ENCODE data around the gene INPP5A. TPM values are rescaled to one million over a fixed set of nuclear protein-coding genes. Genes with fewer than 3 reads are reported as not detected.

The INPP5A gene
- total RNA-seq, 1 donor from 2014 or later: 45.2 TPM

DNA sequence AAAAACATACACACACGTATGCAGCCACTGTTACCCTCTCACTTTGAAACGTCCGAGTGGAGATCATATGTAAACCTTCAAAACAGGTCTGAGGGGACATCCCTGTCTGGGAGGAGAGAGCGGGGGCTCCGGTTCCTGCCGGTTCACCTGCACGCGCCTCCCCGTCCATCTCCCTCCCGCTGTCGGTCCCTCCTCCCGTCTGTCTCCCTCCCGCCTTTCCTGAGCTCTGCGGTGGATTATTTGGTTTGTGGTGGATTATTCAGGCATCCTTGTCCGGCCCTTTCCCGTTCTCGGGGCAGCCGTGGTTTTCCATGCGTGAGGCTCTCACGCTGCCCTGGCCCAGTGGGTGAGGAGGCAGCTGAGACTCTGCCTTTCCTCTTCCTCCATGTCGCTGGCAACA is 188.6 kb downstream of the INPP5A start:
- peaks cover 9% of the 10 kb centered on the region for H3K27me3 Mint-ChIP-seq (ENCODE audit: unreplicated experiment)

DNA sequence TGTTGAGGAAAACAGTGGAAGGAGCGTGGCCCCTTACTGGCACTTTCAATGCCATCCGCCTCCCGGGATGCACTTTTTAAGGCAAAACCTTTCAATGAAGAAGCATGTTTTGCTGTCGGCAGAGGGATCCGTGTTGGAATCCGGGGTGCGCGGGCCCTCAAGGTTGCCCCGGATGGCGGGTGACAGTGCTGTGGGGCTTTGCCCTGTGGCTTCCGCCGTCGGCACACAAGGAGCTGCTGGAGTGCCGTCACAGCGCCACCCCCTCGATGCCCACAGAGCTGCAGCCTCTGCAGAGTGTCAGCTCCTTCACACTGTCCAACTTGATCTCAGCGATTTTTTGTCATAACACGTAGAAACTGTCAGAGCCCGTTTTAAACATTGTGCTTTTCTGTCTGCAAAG is 189.4 kb downstream of the INPP5A start:
- H3K27ac Mint-ChIP-seq (ENCODE audit: unreplicated experiment): no peak overlapping the region
- H3K36me3 Mint-ChIP-seq (ENCODE audit: low read depth, unreplicated experiment): peaks cover 12% of the 10 kb centered on the region
- H3K4me1 Mint-ChIP-seq (ENCODE audit: unreplicated experiment): peaks cover 9% of the 10 kb centered on the region
- no peaks in the 10 kb centered on the region for H3K9me3 Mint-ChIP-seq (ENCODE audit: unreplicated experiment)
- TF ChIP-seq, protein P1, sequence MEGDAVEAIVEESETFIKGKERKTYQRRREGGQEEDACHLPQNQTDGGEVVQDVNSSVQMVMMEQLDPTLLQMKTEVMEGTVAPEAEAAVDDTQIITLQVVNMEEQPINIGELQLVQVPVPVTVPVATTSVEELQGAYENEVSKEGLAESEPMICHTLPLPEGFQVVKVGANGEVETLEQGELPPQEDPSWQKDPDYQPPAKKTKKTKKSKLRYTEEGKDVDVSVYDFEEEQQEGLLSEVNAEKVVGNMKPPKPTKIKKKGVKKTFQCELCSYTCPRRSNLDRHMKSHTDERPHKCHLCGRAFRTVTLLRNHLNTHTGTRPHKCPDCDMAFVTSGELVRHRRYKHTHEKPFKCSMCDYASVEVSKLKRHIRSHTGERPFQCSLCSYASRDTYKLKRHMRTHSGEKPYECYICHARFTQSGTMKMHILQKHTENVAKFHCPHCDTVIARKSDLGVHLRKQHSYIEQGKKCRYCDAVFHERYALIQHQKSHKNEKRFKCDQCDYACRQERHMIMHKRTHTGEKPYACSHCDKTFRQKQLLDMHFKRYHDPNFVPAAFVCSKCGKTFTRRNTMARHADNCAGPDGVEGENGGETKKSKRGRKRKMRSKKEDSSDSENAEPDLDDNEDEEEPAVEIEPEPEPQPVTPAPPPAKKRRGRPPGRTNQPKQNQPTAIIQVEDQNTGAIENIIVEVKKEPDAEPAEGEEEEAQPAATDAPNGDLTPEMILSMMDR (IDR thresholded peaks at IDR 0.05; ENCODE audit: unreplicated experiment): no peak
- H3K27me3 Mint-ChIP-seq (ENCODE audit: unreplicated experiment): peaks cover 10% of the 10 kb centered on the region
- H3K4me3 Mint-ChIP-seq (ENCODE audit: unreplicated experiment): no peak overlapping the region
- no peak for DNase-seq (ENCODE audit: low spot score)

More for the DNA sequence above, 188.6 kb downstream of the INPP5A start:
- H3K9me3 Mint-ChIP-seq (ENCODE audit: unreplicated experiment): no peaks in the 10 kb centered on the region
- H3K4me3 Mint-ChIP-seq (ENCODE audit: unreplicated experiment): no peak overlapping the region
- TF ChIP-seq, protein P1 (IDR thresholded peaks at IDR 0.05; ENCODE audit: unreplicated experiment): no peak
- H3K27ac Mint-ChIP-seq (ENCODE audit: unreplicated experiment): no peak overlapping the region
- no peak for DNase-seq (ENCODE audit: low spot score)
- H3K4me1 Mint-ChIP-seq (ENCODE audit: unreplicated experiment): peaks cover 9% of the 10 kb centered on the region
- H3K36me3 Mint-ChIP-seq (ENCODE audit: low read depth, unreplicated experiment): peaks cover 12% of the 10 kb centered on the region

DNA sequence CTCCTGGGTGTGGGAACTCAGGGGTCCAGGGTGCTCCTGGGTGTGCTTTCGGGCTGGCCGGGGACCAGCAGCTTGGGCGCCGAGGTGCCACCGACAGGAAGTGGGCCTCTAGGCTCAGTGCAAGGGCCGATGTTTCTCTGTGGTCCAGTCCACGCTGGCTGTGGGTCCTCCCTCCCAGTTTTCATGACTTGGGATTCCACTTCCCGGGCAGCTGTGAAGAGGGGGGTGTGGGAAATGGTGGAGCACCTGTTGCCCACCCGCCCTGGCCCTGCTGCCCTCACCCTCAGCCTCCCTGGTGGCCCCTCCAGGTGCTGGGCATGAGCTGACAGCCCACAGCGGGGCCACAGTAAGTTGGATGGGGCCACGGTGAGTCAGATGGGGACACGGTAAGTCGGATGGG is 189.8 kb downstream of the INPP5A start:
- Mint-ChIP-seq H3K9me3 (ENCODE audit: unreplicated experiment) (no peaks in the 10 kb centered on the region), H3K36me3 (ENCODE audit: low read depth, unreplicated experiment) (peaks cover 12% of the 10 kb centered on the region), H3K27me3 (ENCODE audit: unreplicated experiment) (peaks cover 13% of the 10 kb centered on the region), H3K4me3 (ENCODE audit: unreplicated experiment) (no peak overlapping the region), H3K27ac (ENCODE audit: unreplicated experiment) (no peak overlapping the region), H3K4me1 (ENCODE audit: unreplicated experiment) (peaks cover 9% of the 10 kb centered on the region)
- no peak for DNase-seq (ENCODE audit: low spot score)
- TF ChIP-seq, protein P1 (IDR thresholded peaks at IDR 0.05; ENCODE audit: unreplicated experiment): no peak

- Mint-ChIP-seq H3K27me3 (ENCODE audit: unreplicated experiment) (peaks cover 19% of the 10 kb centered on the region), H3K36me3 (ENCODE audit: low read depth, unreplicated experiment) (peaks cover 12% of the 10 kb centered on the region), H3K4me3 (ENCODE audit: unreplicated experiment) (no peak overlapping the region), H3K9me3 (ENCODE audit: unreplicated experiment) (no peaks in the 10 kb centered on the region), H3K4me1 (ENCODE audit: unreplicated experiment) (no peaks in the 10 kb centered on the region), H3K27ac (ENCODE audit: unreplicated experiment) (no peak overlapping the region)
- TF ChIP-seq, protein P1 (IDR thresholded peaks at IDR 0.05; ENCODE audit: unreplicated experiment): no peak
- no peak for DNase-seq (ENCODE audit: low spot score)
Observed at GRCh38 chr10:132728321-132728720, 190.7 kb downstream of the INPP5A start.

DNA sequence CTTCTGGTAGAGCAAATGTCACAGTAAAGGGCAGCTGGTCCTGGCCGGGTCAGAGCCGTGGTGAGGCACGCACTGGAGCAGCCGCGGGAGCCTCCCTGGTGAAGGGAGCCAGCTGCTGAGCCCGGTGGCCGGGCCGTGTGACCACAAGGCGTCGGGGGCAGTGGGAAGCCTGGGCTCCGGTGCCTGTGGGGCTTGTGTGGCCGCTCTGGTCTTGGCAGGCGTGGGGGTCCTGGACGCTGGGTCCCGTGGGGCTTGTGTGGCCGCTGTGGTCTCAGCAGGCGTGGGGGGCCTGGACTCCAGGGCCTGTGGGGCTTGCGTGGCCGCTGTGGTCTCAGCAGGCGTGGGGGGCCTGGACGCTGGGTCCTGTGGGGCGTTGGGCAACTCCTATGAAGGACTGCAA is 191.2 kb downstream of the INPP5A start:
- TF ChIP-seq, protein P1 (IDR thresholded peaks at IDR 0.05; ENCODE audit: unreplicated experiment): no peak
- Mint-ChIP-seq H3K27me3 (ENCODE audit: unreplicated experiment) (peaks cover 19% of the 10 kb centered on the region), H3K36me3 (ENCODE audit: low read depth, unreplicated experiment) (peaks cover 12% of the 10 kb centered on the region), H3K4me3 (ENCODE audit: unreplicated experiment) (no peak overlapping the region), H3K27ac (ENCODE audit: unreplicated experiment) (no peak overlapping the region), H3K4me1 (ENCODE audit: unreplicated experiment) (no peaks in the 10 kb centered on the region), H3K9me3 (ENCODE audit: unreplicated experiment) (no peaks in the 10 kb centered on the region)
- DNase-seq (ENCODE audit: low spot score): no peak

Measured in endothelial cell (in vitro differentiated cells).